ENCODE measurements around the gene NPSR1.

Gene NPSR1

DNA sequence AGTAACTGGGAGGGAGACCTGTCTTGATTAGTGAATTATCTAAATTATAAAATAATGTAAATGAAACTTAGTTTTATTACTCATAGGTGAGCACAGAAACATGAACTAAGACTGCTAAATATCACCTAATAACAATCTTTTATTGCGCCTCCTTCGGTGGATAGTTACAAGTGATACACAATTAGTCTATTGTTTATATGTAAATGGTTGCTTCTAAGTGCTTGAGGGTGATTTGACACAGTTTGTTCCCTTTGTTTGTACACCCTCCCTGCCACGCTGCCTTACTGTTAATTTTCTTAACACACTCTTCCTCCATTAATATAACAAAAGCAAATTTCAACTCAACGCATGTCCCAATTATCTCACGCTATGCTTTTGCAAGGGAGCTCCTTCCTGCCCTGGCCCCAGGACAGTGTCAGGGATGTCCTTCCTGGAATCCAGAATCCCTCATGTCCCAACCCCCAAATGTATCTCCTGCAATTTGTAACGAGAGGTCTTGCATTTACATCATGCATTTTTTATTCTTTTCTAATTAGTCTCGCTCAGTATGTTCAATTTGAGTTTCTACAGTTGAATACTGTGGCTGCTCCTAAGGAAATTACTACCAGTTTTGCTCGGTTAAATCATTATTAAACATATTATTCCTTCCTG, 4.2 kb downstream of the NPSR1 start:
- Histone ChIP-seq H3K27me3 (ENCODE audit: insufficient read depth, low read length) (peaks cover 8% of the 10 kb centered on the region; the same call in 1 of the 2 replicates), H3K9ac (ENCODE audit: low read depth, low read length) (no peak overlapping the region), H3K9me3 (ENCODE audit: insufficient read depth, low read depth, low read length) (no peaks in the 10 kb centered on the region), H3K4me1 (ENCODE audit: insufficient read depth, low read length) (peaks cover 15% of the 10 kb centered on the region), H3K36me3 (ENCODE audit: insufficient read depth, low read length) (no peaks in the 10 kb centered on the region), H3K27ac (ENCODE audit: low read depth, low read length) (no peak overlapping the region), H3K4me3 (ENCODE audit: low read length) (no peak overlapping the region)
- WGBS, result 73% methylated on average over 6 of the region's 8 CpGs

DNA sequence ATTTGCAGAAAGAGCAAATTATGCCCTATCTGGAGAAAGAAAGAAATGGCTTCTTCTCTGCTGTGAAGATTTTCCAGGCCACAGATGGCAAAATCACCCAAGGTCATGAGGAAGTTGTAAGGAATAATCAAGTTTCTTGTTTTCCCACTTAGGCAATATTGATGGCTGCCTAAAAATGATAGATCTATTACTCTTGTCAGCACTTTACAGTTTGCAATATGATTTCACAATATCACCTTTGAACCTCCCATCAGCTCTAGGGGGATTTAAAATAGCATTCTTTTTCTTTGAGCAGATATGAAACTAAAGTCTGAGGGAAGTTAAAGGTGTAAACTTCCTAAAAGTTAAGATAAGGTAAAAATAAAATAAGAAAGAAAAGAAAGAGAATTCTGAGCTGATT, 6.7 kb downstream of the NPSR1 start:
- H3K9me3 ChIP-seq (ENCODE audit: insufficient read depth, low read depth, low read length), result no peaks in the 10 kb centered on the region
- H3K27ac ChIP-seq (ENCODE audit: low read depth, low read length), result no peak overlapping the region
- no peaks in the 10 kb centered on the region for H3K36me3 ChIP-seq (ENCODE audit: insufficient read depth, low read length)
- peaks cover 10% of the 10 kb centered on the region for H3K4me1 ChIP-seq (ENCODE audit: insufficient read depth, low read length)
- peaks cover 8% of the 10 kb centered on the region; the same call in 1 of the 2 replicates for H3K27me3 ChIP-seq (ENCODE audit: insufficient read depth, low read length)
- no peak overlapping the region for H3K9ac ChIP-seq (ENCODE audit: low read depth, low read length)
- no peak overlapping the region for H3K4me3 ChIP-seq (ENCODE audit: low read length)

DNA sequence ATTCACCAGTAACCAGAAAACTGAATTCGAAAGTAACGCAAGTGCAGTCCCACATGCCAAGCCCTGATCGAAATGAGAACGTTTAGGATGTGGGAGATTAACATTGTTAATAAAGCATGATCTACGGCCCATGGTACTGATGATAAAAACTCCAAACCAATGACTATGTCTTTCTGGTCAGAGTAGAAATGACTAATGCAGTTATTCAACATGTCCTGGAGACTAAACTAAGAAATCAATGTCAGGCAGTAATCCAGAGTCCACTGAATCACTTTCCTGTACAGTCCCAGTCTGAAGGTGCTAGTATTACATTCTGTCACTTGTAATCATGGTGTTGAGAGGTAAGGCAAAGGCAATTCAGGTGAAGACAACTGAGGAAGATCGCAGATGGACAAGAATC, 14.4 kb downstream of the NPSR1 start:
- H3K27ac ChIP-seq (ENCODE audit: low read depth, low read length), result no peak overlapping the region
- no peaks in the 10 kb centered on the region for H3K9me3 ChIP-seq (ENCODE audit: insufficient read depth, low read depth, low read length)
- no peaks in the 10 kb centered on the region for H3K4me1 ChIP-seq (ENCODE audit: insufficient read depth, low read length)
- no peaks in the 10 kb centered on the region for H3K36me3 ChIP-seq (ENCODE audit: insufficient read depth, low read length)
- H3K4me3 ChIP-seq (ENCODE audit: low read length), result no peak overlapping the region
- whole genome bisulfite sequencing, result 95% methylated on average over 6 of the region's 6 CpGs
- no peaks in the 10 kb centered on the region for H3K27me3 ChIP-seq (ENCODE audit: insufficient read depth, low read length)
- no peak overlapping the region for H3K9ac ChIP-seq (ENCODE audit: low read depth, low read length)

DNA sequence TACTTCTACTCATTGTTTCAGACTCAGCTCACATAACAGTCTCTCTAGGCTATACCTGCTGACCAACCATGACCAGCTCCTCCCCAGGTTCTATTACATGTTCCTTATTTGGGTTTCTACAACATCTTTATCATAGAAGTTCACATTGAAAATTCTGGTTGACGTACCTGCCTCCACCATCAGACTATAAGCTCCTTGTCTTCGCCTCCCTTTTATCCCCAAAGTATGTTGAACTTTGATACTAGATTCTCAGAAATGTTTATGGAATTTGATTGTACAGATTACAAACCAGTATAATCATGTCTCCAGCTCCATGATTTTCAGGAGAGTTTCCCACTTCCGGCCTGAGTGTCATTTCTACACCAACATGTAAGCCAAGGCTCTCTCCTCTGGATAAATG, 15.0 kb downstream of the NPSR1 start:
- Histone ChIP-seq H3K4me1 (ENCODE audit: insufficient read depth, low read length) (no peaks in the 10 kb centered on the region), H3K9me3 (ENCODE audit: insufficient read depth, low read depth, low read length) (no peaks in the 10 kb centered on the region), H3K27ac (ENCODE audit: low read depth, low read length) (no peak overlapping the region), H3K36me3 (ENCODE audit: insufficient read depth, low read length) (no peaks in the 10 kb centered on the region), H3K9ac (ENCODE audit: low read depth, low read length) (no peak overlapping the region), H3K27me3 (ENCODE audit: insufficient read depth, low read length) (no peaks in the 10 kb centered on the region), H3K4me3 (ENCODE audit: low read length) (no peak overlapping the region)
- 91% methylated on average over 3 of the region's 3 CpGs for WGBS

DNA sequence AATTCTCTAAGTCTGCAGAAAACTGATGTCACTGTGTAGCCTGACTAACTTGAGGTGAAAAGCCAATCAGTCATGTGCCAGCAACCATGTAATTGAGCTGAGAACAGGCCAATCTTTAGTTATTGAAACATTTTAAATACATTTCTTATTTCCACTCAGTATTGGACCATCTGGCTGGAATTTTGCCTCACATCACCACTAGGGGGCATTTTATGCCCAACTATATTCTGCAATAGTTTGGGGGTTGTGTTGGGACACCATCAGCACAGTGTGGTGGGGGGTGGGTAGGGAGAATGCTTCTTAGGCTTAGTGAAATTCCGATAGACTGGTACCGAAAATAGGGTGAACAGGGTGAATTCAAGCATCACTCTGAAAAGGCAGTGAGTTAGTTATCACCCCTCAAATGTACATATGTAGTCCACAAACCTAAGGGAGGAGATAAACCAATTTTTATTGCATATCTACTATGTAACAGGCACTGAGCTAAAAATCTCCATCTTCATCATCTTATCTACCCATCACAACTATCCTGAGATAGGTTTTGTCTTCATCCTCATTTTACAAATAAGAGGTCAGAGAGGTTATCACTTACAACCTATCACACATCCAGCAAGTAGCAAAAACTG, 17.8 kb downstream of the NPSR1 start:
- no peak overlapping the region for H3K4me3 ChIP-seq (ENCODE audit: low read length)
- WGBS, result 64% methylated on average over 2 of the region's 2 CpGs
- H3K27me3 ChIP-seq (ENCODE audit: insufficient read depth, low read length), result no peaks in the 10 kb centered on the region
- no peak overlapping the region for H3K9ac ChIP-seq (ENCODE audit: low read depth, low read length)
- no peaks in the 10 kb centered on the region for H3K9me3 ChIP-seq (ENCODE audit: insufficient read depth, low read depth, low read length)
- no peak overlapping the region for H3K27ac ChIP-seq (ENCODE audit: low read depth, low read length)
- no peaks in the 10 kb centered on the region for H3K36me3 ChIP-seq (ENCODE audit: insufficient read depth, low read length)
- H3K4me1 ChIP-seq (ENCODE audit: insufficient read depth, low read length), result no peaks in the 10 kb centered on the region

DNA sequence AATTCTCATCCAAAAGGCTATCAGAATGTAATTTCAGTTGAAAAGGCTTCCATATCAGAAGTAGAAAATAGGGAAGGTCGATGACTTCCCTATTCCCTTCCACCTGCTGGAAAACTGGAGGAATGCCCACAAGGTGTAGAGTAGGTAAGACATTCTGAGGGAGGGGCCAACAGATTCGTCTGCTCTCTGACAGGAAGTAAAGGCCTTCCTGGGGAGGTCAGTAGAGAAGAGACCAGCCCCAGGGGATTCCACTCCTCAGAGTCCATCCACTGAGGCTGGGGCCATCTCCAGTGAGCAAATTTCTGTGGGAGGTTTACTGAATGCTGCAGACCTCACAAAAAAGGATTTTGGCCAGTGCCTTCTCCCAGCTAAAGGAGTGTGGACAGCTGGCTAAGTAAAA, 19.5 kb downstream of the NPSR1 start:
- Histone ChIP-seq H3K4me1 (ENCODE audit: insufficient read depth, low read length) (no peaks in the 10 kb centered on the region), H3K9ac (ENCODE audit: low read depth, low read length) (no peak overlapping the region), H3K9me3 (ENCODE audit: insufficient read depth, low read depth, low read length) (no peaks in the 10 kb centered on the region), H3K27me3 (ENCODE audit: insufficient read depth, low read length) (no peaks in the 10 kb centered on the region), H3K36me3 (ENCODE audit: insufficient read depth, low read length) (no peaks in the 10 kb centered on the region), H3K27ac (ENCODE audit: low read depth, low read length) (no peak overlapping the region), H3K4me3 (ENCODE audit: low read length) (no peak overlapping the region)
- 88% methylated on average over 2 of the region's 2 CpGs for WGBS

DNA sequence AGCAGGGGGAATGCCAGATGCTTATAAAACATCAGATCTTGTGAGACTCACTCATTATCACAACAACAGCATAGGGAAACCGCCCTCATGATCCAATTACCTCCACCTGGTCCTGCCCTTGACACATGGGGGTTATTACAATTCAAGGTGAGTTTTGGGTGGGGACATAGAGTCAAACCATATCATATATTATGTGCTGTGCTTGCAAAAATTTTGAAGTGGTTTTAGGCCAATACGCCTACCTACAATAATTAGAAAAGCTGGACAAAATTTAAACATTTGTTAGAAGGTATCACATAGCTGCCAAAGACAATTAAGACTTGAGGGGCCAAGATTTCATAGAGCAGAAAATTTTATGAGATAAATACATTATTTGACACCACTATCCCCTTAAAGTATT, 29.5 kb downstream of the NPSR1 start:
- no peaks in the 10 kb centered on the region for H3K36me3 ChIP-seq (ENCODE audit: insufficient read depth, low read length)
- H3K27me3 ChIP-seq (ENCODE audit: insufficient read depth, low read length), result no peaks in the 10 kb centered on the region
- H3K9me3 ChIP-seq (ENCODE audit: insufficient read depth, low read depth, low read length), result no peaks in the 10 kb centered on the region
- no peaks in the 10 kb centered on the region for H3K4me1 ChIP-seq (ENCODE audit: insufficient read depth, low read length)
- WGBS, result no CpG with 5 or more reads among the region's 2 CpGs
- H3K27ac ChIP-seq (ENCODE audit: low read depth, low read length), result no peak overlapping the region
- no peak overlapping the region for H3K4me3 ChIP-seq (ENCODE audit: low read length)
- no peak overlapping the region for H3K9ac ChIP-seq (ENCODE audit: low read depth, low read length)

DNA sequence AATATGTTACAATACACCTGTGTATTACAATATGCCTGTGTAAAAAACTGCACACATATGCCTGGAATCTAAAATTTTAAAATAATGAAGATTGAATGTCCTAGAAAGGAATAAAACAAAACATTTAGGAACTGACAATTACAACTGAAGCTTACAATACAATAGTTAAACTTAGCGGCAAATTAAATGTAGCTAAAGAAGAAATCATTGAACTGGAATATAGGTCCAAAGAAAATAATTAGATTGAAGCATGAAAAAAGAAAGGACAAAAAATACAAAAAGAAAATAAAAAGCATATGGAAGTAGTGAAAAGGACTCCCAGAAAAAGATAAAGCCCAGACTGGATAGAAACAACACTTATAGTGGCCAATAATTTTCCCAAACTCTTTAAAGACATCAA, 38.4 kb downstream of the NPSR1 start:
- H3K9me3 ChIP-seq (ENCODE audit: insufficient read depth, low read depth, low read length), result peaks cover 41% of the 10 kb centered on the region
- no peaks in the 10 kb centered on the region for H3K27me3 ChIP-seq (ENCODE audit: insufficient read depth, low read length)
- H3K4me3 ChIP-seq (ENCODE audit: low read length), result no peak overlapping the region
- no peaks in the 10 kb centered on the region for H3K4me1 ChIP-seq (ENCODE audit: insufficient read depth, low read length)
- H3K27ac ChIP-seq (ENCODE audit: low read depth, low read length), result no peak overlapping the region
- H3K9ac ChIP-seq (ENCODE audit: low read depth, low read length), result no peak overlapping the region
- no peaks in the 10 kb centered on the region for H3K36me3 ChIP-seq (ENCODE audit: insufficient read depth, low read length)
- no CpG with 5 or more reads among the region's 1 CpG for WGBS

DNA sequence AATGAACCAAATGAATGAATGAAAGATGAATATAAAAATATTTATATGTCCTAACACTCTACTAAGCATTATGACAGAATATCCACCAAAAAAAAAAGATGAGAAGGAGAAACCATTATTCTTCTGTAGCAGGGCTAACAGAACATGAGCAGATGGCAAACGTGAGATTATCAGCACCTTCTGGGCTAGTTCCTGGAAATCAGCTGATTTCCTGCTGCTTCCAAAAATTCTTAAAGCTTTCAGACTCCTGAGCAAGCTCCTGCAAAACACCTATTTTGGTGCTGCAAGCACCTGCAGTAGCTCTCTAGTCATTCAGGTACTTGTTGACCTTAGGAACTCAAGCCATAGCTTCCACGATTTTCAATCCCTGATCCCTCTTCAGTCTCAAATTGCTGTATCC, 51.8 kb downstream of the NPSR1 start:
- H3K27ac ChIP-seq (ENCODE audit: low read depth, low read length), result no peak overlapping the region
- no peak overlapping the region for H3K9ac ChIP-seq (ENCODE audit: low read depth, low read length)
- 87% methylated on average over 2 of the region's 2 CpGs for WGBS
- H3K4me1 ChIP-seq (ENCODE audit: insufficient read depth, low read length), result no peaks in the 10 kb centered on the region
- no peaks in the 10 kb centered on the region for H3K36me3 ChIP-seq (ENCODE audit: insufficient read depth, low read length)
- H3K9me3 ChIP-seq (ENCODE audit: insufficient read depth, low read depth, low read length), result no peaks in the 10 kb centered on the region
- H3K4me3 ChIP-seq (ENCODE audit: low read length), result no peak overlapping the region
- no peaks in the 10 kb centered on the region for H3K27me3 ChIP-seq (ENCODE audit: insufficient read depth, low read length)

DNA sequence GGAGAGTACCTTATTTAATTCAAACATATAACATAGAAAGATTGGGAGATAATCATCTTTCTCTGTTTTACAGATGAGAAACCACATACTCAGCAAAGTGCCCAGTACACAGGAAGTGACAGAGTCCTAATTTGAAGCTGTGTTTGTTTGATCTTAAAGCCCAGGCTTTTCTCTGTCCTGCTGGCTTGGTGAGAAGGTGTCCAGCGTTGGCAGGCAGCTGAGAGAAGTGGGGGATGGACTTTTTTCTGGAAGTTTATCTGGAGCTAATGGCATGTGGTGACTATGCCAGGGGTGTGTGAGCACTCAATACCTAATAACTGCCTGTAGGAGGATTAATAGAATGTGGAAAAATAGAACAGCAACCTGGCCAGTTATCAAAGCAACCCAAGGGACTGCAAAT, 60.8 kb downstream of the NPSR1 start:
- H3K9me3 ChIP-seq (ENCODE audit: insufficient read depth, low read depth, low read length), result no peaks in the 10 kb centered on the region
- WGBS, result 93% methylated on average over 1 of the region's 1 CpG
- no peaks in the 10 kb centered on the region for H3K36me3 ChIP-seq (ENCODE audit: insufficient read depth, low read length)
- no peak overlapping the region for H3K27ac ChIP-seq (ENCODE audit: low read depth, low read length)
- H3K4me3 ChIP-seq (ENCODE audit: low read length), result no peak overlapping the region
- H3K9ac ChIP-seq (ENCODE audit: low read depth, low read length), result no peak overlapping the region
- H3K4me1 ChIP-seq (ENCODE audit: insufficient read depth, low read length), result no peaks in the 10 kb centered on the region
- no peaks in the 10 kb centered on the region for H3K27me3 ChIP-seq (ENCODE audit: insufficient read depth, low read length)

DNA sequence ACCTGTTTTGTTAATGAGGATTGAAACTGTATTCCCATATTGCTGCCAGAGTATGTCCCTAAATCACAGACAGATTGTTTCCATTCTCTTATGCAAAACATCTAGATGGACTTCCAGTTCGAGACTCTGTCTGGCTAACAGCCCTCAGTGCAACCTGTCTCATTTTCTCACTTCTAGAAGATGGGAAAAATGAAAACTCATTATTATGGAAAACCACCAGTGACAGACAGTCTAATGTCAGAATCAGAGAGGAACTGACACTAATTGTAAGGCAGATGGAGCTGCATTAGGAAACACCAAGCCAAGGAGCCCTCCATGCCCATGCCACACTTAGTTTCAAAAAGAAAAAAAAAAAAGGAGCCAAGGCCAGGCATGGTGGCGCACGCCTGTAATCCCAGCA, 61.6 kb downstream of the NPSR1 start:
- Histone ChIP-seq H3K9me3 (ENCODE audit: insufficient read depth, low read depth, low read length) (no peaks in the 10 kb centered on the region), H3K4me1 (ENCODE audit: insufficient read depth, low read length) (no peaks in the 10 kb centered on the region), H3K36me3 (ENCODE audit: insufficient read depth, low read length) (no peaks in the 10 kb centered on the region), H3K9ac (ENCODE audit: low read depth, low read length) (no peak overlapping the region), H3K27me3 (ENCODE audit: insufficient read depth, low read length) (no peaks in the 10 kb centered on the region), H3K4me3 (ENCODE audit: low read length) (no peak overlapping the region), H3K27ac (ENCODE audit: low read depth, low read length) (no peak overlapping the region)
- 98% methylated on average over 3 of the region's 3 CpGs for WGBS

DNA sequence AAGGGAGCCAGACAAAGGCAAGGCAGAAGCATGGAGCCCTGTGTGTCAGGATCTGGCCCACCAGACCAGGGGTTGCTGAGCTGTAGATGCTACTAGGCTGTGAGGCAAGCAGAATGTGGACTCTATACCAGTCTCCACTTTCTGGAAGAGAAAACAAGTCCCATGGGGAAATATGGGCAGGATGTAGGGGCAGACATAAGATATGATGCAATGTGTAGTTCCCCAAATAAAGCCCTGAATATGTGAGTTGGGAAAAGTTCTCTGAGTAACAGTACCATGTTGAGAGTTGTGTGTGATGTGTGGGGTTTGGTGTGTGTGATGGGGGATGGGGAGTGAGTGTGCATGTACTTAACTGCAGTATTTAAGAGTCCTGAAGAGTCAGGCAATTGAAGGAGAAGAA, 62.3 kb downstream of the NPSR1 start:
- no peak overlapping the region for H3K9ac ChIP-seq (ENCODE audit: low read depth, low read length)
- no peaks in the 10 kb centered on the region for H3K36me3 ChIP-seq (ENCODE audit: insufficient read depth, low read length)
- H3K27me3 ChIP-seq (ENCODE audit: insufficient read depth, low read length), result no peaks in the 10 kb centered on the region
- H3K4me1 ChIP-seq (ENCODE audit: insufficient read depth, low read length), result no peaks in the 10 kb centered on the region
- no peaks in the 10 kb centered on the region for H3K9me3 ChIP-seq (ENCODE audit: insufficient read depth, low read depth, low read length)
- no peak overlapping the region for H3K4me3 ChIP-seq (ENCODE audit: low read length)
- no peak overlapping the region for H3K27ac ChIP-seq (ENCODE audit: low read depth, low read length)

Data from HUES64 (cell line).